KOPT-K1 (cell line): Measurements from ENCODE around the gene RPAP2.

Experiments
- H3K27ac ChIP-seq: fragments of 200-600 bp; sonication (generic); 2 replicates; pipeline ENCODE4 v1.5.1; 2016; ENCODE audit warnings: antibody characterized with exemption, mild to moderate bottlenecking, low read depth, low read length; ENCODE audit not compliant: poor library complexity, severe bottlenecking
- H3K36me3 ChIP-seq: fragments of 200-600 bp; sonication (generic); 2 replicates; pipeline ENCODE4 v1.5.1; 2017; ENCODE audit warnings: antibody characterized with exemption, mild to moderate bottlenecking, low read length, moderate library complexity; ENCODE audit not compliant: insufficient read depth
- H3K9me3 ChIP-seq: fragments of 200-600 bp; sonication (generic); 2 replicates; pipeline ENCODE4 v1.5.1; 2017; ENCODE audit warnings: antibody characterized with exemption, low read length, mild to moderate bottlenecking; ENCODE audit not compliant: insufficient read depth, poor library complexity, severe bottlenecking

RPAP2 gene

GRCh38 chr1:92442351-92442750 is 143.5 kb downstream of the RPAP2 start:
- H3K9me3 ChIP-seq: no peaks in the 10 kb centered on the region
- H3K27ac ChIP-seq: no peak overlapping the region
- H3K36me3 ChIP-seq: no peaks in the 10 kb centered on the region

GRCh38 chr1:92443893-92444292 is 145.0 kb downstream of the RPAP2 start:
- no peaks in the 10 kb centered on the region for H3K9me3 ChIP-seq
- H3K27ac ChIP-seq: peak overlapping the region; percentile 6
- no peaks in the 10 kb centered on the region for H3K36me3 ChIP-seq

- Histone ChIP-seq H3K27ac (peak overlapping the region; percentile 6), H3K36me3 (no peaks in the 10 kb centered on the region), H3K9me3 (no peaks in the 10 kb centered on the region)
Observed at GRCh38 chr1:92444351-92444750, 145.5 kb downstream of the RPAP2 start.

GRCh38 chr1:92445865-92446264 is 147.0 kb downstream of the RPAP2 start:
- no peaks in the 10 kb centered on the region for H3K36me3 ChIP-seq
- peaks cover 3% of the 10 kb centered on the region for H3K9me3 ChIP-seq
- no peak overlapping the region for H3K27ac ChIP-seq

GRCh38 chr1:92446546-92446945 is 147.7 kb downstream of the RPAP2 start:
- H3K36me3 ChIP-seq: no peaks in the 10 kb centered on the region
- no peak overlapping the region for H3K27ac ChIP-seq
- peaks cover 3% of the 10 kb centered on the region for H3K9me3 ChIP-seq

- Histone ChIP-seq H3K27ac (no peak overlapping the region), H3K9me3 (peaks cover 3% of the 10 kb centered on the region), H3K36me3 (no peaks in the 10 kb centered on the region)
Observed at GRCh38 chr1:92447033-92447681, 148.3 kb downstream of the RPAP2 start.

- Histone ChIP-seq H3K27ac (no peak overlapping the region), H3K9me3 (peaks cover 3% of the 10 kb centered on the region), H3K36me3 (no peaks in the 10 kb centered on the region)
Observed at GRCh38 chr1:92447976-92448375, 149.1 kb downstream of the RPAP2 start.
